Body of pancreas (tissue), 4 donors: ENCODE measurements around the gene SSNA1. TPM values are rescaled to one million over a fixed set of nuclear protein-coding genes. Genes with fewer than 3 reads are reported as not detected.

Source experiments
- ATAC-seq: fragments of 150-250 bp; one replicate; pipeline ENCODE4 v1.9.1; 2016
- DNase-seq, 4 donors: peaks; one replicate each; pipeline ENCODE4 v3.0.0-alpha.2; 2019
- H3K27ac ChIP-seq, 4 donors: fragments of 200-600 bp; sonication (generic); 1 replicate in 3 of 4; 2 replicates in 1 of 4; pipeline versions ENCODE4 v1.5.1 to v1.6.1; 2016 to 2019; ENCODE audit warnings: mild to moderate bottlenecking in 1 of 4, mixed read lengths in 1 of 4, moderate library complexity in 1 of 4
- H3K27me3 ChIP-seq, 2 donors: fragments of 200-600 bp; sonication (generic); one replicate each; pipeline ENCODE4 v1.6.0; 2016; ENCODE audit warnings: mild to moderate bottlenecking in 1 of 2
- H3K36me3 ChIP-seq, 2 donors: fragments of 200-600 bp; sonication (generic); replicated peaks in 1 of 2; 2 replicates each; pipeline ENCODE4 v1.5.1; 2016; ENCODE audit warnings: low read depth in 2 of 2; ENCODE audit not compliant: insufficient read depth in 1 of 2
- H3K4me1 ChIP-seq: fragments of 200-600 bp; sonication (generic); one replicate; pipeline ENCODE4 v1.6.0; 2016
- H3K4me3 ChIP-seq, 2 donors: fragments of 200-600 bp; sonication (generic); 1 replicate in 1 of 2; 2 replicates in 1 of 2; pipeline ENCODE4 v1.5.1; 2016 to 2019
- H3K9me3 ChIP-seq, 3 donors: fragments of 200-600 bp; sonication (generic); 1 replicate in 2 of 3; 2 replicates in 1 of 3; pipeline ENCODE4 v1.5.1; 2016
- CTCF ChIP-seq, 7 experiments: fragments of 450-650 bp in 4 of 7; fragments of 200-600 bp in 3 of 7; sonication (generic) in 3 of 7; IDR thresholded peaks; one replicate each; pipeline ENCODE4 v1.5.1; 2016 to 2019; ENCODE audit warnings: antibody characterized with exemption in 7 of 7
- POLR2A ChIP-seq, 3 donors: fragments of 450-650 bp; IDR thresholded peaks; one replicate each; pipeline ENCODE4 v1.6.1; 2016; ENCODE audit warnings: antibody characterized with exemption in 3 of 3, mild to moderate bottlenecking in 2 of 3
- WGBS, 2 donors: methylation state at CpG; one replicate each; pipeline ENCODE4 v1.1.5; 2017; 5-methylcytosine and 5-hydroxymethylcytosine counted together
- intact Hi-C: fragments of 100-400 bp; cut with DNase I; formaldehyde crosslinking; loops from one replicate; pipeline ENCODE4 v1.15.1; 2023
- total RNA-seq, 2 donors: library from RNA; depleted of rRNA; stranded (reverse); fragments of >200 nt; gene quantifications; one replicate each; pipeline ENCODE4 v1.1.0, GENCODE V29; 2016

Gene SSNA1
- total RNA-seq, 2 donors from 2014 or later = 62.3 to 79.1 TPM

DNA sequence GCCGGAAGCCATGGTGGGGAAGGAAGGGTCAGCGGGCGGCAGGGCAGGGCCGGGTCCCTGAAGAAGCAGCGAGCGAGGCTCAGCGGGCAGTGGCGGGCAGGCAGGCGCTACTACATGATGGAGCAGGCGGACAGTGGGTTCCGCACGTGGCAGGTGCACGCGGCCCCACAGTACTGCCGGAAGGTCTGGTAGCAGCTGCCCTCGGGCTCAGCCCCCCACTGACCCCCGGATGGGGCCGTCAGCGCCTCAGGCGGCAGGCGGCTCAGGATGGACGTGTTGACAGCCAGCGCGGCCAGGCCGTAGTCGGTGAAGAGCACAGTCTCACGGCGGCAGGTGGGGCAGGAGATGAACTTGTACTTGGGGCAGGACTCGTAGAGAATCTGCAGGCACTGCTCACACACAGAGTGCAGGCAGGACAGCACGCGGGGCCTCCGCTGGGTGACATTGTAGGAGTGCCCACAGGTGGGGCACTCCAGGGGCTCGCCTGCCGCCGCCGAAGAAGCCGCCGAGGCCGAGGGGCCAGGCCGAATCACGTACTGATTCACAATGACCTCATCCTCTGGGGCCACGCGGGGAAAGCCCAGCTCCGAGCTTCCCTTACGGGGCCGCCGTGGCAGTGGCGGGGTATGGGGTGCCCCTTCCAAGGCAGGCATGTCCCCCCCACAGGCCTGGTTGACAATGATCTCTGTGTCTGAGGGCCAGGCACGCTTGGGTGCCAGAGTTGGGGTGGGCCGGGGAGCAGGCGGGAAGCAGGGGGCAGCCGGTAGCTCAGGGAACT, 32.0 kb downstream of the SSNA1 start:
- H3K9me3 ChIP-seq = no peaks in the 10 kb centered on the region
- no peaks in the 10 kb centered on the region for H3K27me3 ChIP-seq
- DNase-seq (peak in 1 of 4 donors; percentile 29), ATAC-seq (no peak)
- intact Hi-C loops = no loop called here
- peaks cover 61% of the 10 kb centered on the region for H3K4me1 ChIP-seq
- WGBS, 2 donors = 84 to 85% methylated on average over 10 to 39 of the region's 52 CpGs
- no peak overlapping the region for H3K4me3 ChIP-seq
- no peaks in the 10 kb centered on the region for H3K36me3 ChIP-seq
- peak overlapping the region in 1 of 4 donors; percentile 79 for H3K27ac ChIP-seq
- no peak for TF ChIP-seq CTCF (IDR thresholded peaks at IDR 0.05)
- TF ChIP-seq POLR2A (IDR thresholded peaks at IDR 0.05) = no peak

DNA sequence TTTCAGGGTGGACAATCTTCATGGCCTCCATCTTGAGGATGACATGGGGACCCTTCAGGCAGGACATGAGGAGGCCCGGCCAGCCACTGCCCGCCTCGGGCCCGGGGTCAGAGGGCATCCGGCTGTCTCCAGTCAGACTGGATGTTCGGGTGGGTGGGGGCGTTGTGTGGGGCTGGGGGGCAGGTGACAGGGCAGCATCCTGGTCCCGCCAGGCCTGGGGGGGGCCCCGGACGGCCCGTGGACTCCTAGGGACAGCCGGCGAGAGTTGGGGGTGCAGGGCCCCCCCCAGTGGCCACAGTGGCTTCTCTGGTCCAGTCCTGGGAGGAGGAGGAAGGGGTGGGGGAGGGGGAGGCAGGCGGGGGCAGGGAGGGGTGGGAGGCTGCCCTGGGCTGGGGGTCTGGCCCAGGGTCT, 32.6 kb downstream of the SSNA1 start:
- Histone ChIP-seq H3K4me1 (peaks cover 61% of the 10 kb centered on the region), H3K27me3 (no peaks in the 10 kb centered on the region), H3K27ac (peak overlapping the region; percentile 37 to 83 (median 57)), H3K4me3 (no peak overlapping the region), H3K36me3 (no peaks in the 10 kb centered on the region), H3K9me3 (no peaks in the 10 kb centered on the region)
- TF ChIP-seq CTCF (IDR thresholded peaks at IDR 0.05) = no peak
- ATAC-seq (no peak), DNase-seq (no peak)
- 83% methylated on average over 9 of the region's 14 CpGs; no CpG with 5 or more reads in 1 of the 2 donors for WGBS, 2 donors
- intact Hi-C loops = no loop called here

DNA sequence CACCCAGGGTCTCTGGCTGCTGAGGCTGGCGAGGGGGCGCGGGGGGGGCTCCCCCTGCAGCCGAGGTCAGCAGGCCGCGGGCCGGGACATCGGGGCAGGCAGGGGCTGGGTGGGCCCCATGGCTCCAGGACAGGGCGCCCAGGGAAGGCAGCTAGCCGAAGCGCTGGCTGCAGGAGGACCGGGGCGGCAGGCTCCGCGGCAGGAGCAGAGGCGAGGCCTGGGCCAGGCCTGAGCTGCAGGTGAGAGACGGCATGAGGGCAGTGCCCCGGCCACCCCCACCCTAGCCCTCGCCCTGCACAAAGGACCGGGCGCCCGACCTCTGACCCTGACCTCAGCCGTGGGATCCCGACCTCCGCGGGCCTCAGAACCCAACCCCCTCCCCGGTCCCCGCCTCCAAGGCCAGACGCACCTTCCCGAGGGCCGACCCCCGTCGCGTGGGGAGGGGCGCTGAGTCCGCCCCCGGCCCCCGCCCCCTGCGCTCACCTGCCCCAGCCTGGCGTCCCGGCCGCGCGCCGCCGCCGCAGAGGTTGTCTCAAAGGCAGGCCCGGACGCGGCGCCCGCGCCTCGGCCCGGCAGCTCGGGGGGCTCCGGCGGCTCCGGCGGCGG, 33.1 kb downstream of the SSNA1 start:
- intact Hi-C loops = no loop called here
- 7% methylated on average over 38 of the region's 61 CpGs; no CpG with 5 or more reads in 1 of the 2 donors for WGBS, 2 donors
- ATAC-seq (no peak), DNase-seq (peak in 3 of 4 donors; percentile 39 to 45 (median 44))
- Histone ChIP-seq H3K4me3 (no peak overlapping the region), H3K36me3 (no peaks in the 10 kb centered on the region), H3K27me3 (no peaks in the 10 kb centered on the region), H3K4me1 (peaks cover 63% of the 10 kb centered on the region), H3K9me3 (no peaks in the 10 kb centered on the region), H3K27ac (peak overlapping the region; percentile 37 to 83 (median 57))
- TF ChIP-seq POLR2A (IDR thresholded peaks at IDR 0.05) = no peak
- TF ChIP-seq CTCF (IDR thresholded peaks at IDR 0.05) = no peak

DNA sequence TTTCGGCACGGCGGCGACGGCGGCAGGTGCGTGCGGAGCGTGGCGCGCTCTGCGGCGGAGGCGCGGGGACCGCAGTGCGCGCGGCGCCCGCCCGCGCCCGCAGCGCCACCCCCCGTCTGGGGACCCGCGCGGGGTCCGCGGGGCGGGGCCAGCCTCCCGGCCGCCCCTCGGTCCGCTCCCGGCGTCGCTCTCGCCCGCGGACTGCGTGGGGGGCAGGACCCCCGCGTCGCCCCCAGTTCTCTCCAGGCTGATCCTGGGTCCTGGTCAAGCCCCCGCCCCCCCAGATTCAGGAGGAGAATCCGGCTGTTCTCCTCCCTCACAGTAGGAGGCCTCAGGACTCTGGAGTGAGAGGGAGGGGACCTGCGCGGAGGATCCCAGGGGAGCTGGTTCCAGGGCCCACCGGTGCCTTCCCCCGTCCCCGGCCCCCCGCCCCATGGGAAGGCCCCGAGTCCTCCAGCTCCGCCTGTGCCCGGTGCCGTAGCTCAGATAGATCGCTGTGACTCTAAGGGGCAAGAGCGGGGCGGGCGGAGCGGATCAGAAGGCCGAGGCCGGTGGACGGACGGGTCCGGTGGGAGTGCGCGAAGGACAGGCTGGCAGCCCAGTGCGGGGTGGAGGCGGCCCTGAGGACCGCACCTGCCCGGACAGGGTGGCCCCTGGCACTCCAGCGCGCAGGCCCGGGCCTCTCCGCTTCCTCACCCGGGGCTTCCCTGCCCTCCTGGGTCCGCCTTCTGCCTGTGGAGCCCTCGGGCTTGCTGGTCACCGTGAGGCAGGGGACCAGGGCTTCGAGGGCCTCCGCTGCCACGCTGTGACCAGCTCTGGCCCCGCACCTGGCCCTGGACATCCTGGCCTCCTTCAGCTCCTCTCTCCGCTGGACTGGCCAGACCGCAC, 34.0 kb downstream of the SSNA1 start, which contains the start of gene RNF208:
TSS of gene RNF208 (minus strand) at position 51 of the 888 bp plus-strand sequence. CDS start 1,028 bp downstream, outside the sequence.
- DNase-seq (peak in 3 of 4 donors; percentile 37 to 47 (median 42)), ATAC-seq (no peak)
- intact Hi-C loops = no loop called here
- Histone ChIP-seq H3K4me1 (peaks cover 65% of the 10 kb centered on the region), H3K36me3 (no peaks in the 10 kb centered on the region), H3K4me3 (no peak within 1 kb of the TSS), H3K9me3 (no peaks in the 10 kb centered on the region), H3K27ac (peak within 1 kb of the TSS; percentile 83 to 96 (median 88)), H3K27me3 (no peaks in the 10 kb centered on the region)
- no peak for TF ChIP-seq CTCF (IDR thresholded peaks at IDR 0.05)
- TF ChIP-seq POLR2A (IDR thresholded peaks at IDR 0.05) = no peak
- WGBS, 2 donors = 8 to 12% methylated on average over 5 to 86 of the region's 88 CpGs
